IPS DF 4.7 (cell line): Measurements from ENCODE around the gene TBC1D24.

ENCODE experiments used
- DNase-seq: peaks from one replicate; pipeline ENCODE4 v3.0.0-alpha.2; 2013; ENCODE audit warnings: low spot score; ENCODE audit errors: extremely low read depth

Gene TBC1D24

GRCh38 chr16:2516391-2517240, 41.7 kb downstream of the TBC1D24 start:
- no peak for DNase-seq

- DNase-seq, result no peak
These were observed 43.2 kb downstream of the TBC1D24 start for GRCh38 chr16:2517954-2518605.

- DNase-seq, result no peak
These were observed 44.1 kb downstream of the TBC1D24 start for GRCh38 chr16:2518823-2519710.

DNA sequence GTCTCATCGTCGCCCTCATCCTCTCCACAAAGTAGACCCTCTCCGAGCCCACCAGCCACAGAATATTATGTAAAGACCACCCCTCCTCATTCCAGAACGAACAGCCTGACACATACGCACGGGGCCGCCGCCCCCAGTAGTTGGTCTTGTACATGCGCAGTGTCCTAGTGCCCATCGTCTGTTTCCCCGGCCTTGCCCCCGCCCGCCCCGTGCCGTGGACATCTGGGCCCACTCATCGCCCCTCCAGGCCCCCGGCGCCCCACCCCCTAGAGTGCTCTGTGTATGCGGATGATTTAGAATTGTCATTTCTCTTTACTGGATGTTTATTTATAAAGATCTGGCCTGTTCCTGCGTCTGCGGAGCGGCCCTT, 44.8 kb downstream of the TBC1D24 start:
- DNase-seq, result no peak

DNA sequence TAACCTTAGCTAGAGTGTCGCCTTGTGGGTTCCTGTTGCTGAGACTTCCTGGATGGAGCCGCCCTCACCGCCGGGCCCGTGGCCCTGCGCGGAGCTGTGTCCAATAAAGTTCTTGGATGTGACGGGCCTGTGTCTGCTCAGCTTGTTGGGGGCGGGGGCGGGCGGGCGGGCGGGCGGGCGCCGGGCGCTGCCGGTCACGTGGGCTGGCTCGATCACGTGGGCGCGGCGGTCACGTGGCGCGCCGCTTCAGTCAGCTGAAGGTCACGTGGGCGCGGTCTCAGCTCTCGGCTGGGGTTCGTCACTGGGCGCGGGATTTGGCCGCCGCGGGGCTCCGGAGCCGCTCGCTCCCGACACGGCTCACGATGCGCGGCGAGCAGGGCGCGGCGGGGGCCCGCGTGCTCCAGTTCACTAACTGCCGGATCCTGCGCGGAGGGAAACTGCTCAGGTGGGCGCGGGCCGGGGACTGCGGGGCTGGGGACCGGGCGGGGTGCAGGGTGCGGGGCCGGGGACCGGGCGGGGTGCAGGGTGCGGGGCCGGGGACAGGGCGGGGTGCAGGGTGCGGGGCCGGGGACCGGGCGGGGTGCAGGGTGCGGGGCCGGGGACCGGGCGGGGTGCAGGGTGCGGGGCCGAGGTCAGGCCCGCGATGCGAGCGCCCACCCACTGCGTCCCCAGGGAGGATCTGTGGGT, 45.3 kb downstream of the TBC1D24 start, which contains the start of gene AMDHD2:
Gene AMDHD2, plus strand, starts transcription at position 275 of the 687 bp plus-strand sequence. Its CDS starts 88 bp downstream, at position 363.
- DNase-seq, result no peak

- no peak for DNase-seq
These were observed 46.0 kb downstream of the TBC1D24 start for GRCh38 chr16:2520784-2521531.

GRCh38 chr16:2523801-2524231, 48.9 kb downstream of the TBC1D24 start:
- DNase-seq, result no peak

GRCh38 chr16:2524339-2524938, 49.5 kb downstream of the TBC1D24 start:
- DNase-seq, result no peak

- DNase-seq, result no peak
These were observed 51.2 kb downstream of the TBC1D24 start for GRCh38 chr16:2526135-2526534.

DNA sequence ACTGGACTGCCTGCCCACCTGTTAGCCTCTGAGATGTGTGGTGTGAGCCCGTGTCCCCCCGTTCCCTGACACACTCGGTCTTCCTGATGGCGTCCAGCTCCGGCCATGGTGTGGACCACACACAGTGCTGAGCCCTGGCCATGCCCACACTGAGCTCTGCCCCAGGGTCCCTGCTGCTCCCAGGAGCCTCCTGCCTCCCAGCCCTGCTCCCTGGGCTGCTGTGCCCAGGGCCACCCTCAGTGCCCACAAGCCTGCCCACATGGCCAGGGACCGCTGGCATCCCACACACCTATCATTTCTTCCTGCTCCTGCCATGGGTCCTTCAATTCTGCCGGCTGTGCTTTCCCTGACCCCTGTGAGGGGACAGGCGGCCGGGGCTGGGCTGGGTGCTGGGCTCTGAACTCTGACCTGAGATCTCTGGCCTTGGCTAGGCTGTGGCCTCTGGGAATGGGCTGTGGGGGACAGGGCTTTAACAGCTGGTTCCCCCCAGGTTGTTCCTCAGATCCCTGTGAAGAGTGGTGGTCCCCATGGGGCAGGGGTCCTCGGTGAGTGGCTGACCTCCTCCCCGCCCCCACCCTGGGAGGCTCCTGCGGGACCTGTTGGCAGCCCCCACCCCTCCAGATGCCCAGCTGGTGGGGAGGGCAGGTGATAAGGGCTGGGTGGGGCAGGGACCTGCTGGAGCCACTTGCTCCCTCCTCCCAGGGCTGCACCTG, 52.3 kb downstream of the TBC1D24 start:
- DNase-seq, result no peak

DNA sequence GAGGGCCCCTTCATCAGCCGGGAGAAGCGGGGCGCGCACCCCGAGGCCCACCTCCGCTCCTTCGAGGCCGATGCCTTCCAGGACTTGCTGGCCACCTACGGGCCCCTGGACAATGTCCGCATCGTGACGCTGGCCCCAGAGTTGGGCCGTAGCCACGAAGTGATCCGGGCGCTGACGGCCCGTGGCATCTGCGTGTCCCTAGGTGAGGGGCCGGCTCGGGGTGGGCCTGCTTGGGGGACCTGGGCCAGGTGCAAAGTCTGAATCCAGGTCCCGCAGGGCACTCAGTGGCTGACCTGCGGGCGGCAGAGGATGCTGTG, 52.8 kb downstream of the TBC1D24 start:
- no peak for DNase-seq

DNA sequence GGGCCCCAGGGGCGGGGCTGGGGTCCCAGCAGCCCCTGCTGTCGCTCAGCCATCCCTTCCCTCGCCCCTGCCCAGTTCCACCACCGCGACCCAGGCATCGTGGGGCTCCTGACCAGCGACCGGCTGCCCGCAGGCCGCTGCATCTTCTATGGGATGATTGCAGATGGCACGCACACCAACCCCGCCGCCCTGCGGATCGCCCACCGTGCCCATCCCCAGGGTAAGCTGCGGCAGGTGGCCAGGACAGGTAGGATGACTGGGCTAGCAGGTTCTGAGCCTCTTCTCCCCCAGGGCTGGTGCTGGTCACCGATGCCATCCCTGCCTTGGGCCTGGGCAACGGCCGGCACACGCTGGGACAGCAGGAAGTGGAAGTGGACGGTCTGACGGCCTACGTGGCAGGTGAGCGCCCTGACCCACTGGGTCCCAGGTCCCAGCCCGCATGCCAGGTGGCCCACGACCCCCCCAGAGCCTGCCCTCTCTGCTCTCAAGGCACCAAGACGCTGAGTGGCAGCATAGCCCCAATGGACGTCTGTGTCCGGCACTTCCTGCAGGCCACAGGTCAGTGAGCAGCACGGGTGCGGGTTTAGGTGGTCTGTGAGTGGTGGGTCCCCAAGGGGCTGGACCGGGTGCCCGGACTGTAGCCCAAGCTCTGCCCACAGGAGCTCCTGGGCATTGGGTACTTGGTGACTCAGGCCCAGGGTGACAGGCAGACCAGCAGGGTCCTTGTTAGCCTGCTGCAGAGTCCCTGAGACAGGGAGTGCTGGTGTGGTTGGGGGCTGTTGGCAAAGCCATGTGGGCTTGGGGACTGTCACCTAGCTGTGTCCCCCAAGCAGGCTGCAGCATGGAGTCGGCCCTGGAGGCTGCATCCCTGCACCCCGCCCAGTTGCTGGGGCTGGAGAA, 53.5 kb downstream of the TBC1D24 start:
- no peak for DNase-seq

DNA sequence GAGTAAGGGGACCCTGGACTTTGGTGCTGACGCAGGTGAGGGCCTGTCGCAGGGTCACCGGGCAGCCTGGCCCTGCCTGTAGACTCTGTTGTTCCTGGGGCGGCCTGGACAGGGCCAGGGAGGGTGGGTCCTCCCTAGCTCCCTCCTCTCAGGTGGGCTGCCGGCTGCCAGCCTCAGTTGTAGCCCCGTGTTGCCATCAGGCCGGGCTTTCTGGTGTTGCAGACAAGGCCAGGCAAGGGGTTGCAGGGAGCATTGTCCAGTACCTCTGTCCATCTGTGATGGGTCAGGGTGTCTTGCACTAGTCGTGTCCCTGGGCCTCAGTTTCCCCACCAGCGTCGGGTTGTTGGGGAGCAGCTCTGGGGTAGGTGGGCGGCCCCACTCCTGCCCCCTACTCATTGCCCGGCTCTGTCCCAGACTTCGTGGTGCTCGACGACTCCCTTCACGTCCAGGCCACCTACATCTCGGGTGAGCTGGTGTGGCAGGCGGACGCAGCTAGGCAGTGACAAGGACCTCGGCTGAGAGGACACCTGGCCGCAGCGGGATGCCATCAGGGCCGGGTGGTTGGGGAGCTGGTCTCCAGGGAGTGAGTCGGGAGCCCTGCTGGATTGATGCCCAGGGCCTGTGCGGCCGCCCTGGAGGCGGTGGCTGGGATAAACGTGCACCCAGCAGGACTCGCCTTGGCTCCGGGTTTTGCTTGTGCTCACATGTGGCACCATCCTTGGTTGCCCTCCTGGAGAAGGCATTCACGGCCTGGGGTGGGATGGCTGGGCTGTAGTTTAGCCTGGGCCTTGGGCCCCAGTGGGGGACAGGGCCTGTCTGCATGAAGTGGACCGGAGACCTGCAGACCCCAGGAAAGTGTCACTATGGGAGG, 54.4 kb downstream of the TBC1D24 start:
- no peak for DNase-seq

GRCh38 chr16:2529961-2530628, 55.2 kb downstream of the TBC1D24 start:
- no peak for DNase-seq

DNA sequence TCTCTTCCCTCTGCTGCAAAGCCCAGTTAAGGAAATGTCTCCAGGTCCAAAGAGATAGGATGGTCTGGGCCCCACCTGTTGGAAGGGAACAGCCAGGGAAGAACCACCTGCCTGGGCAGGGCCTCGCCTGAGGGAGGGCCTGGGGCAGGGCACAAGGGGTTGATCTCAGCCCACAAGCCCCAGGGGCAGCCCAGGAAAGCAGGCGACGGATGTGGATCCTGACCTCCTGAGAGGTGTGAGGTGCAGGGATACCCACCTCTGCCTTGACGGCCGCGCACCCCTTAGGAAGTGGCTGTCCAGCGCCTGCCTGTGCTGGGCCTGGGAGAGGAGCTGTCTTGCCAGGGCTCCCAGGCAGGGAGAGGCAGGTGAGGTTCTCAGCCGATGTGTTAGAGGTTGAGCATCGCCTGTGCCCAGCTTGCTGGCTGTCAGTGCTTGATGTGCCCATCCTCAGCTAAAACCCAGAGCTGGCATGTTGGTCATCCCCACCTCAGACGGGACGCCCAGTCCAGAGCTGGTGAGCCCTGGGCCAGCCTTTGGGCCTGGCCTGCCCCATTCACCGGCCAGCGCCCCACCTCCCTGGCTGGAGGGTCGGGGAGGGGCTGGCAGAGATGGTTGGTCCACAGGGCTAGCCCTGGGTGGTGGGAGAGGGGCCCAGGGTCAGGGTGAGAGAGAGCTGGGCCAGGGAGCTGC, 55.8 kb downstream of the TBC1D24 start:
- no peak for DNase-seq

- DNase-seq, result no peak
These were observed 56.4 kb downstream of the TBC1D24 start, which contains the start of gene CEMP1 for GRCh38 chr16:2531371-2531695. Gene CEMP1 (minus strand): TSS chr16:2531408. CDS start chr16:2531073, 335 bp downstream.
